Neuronal stem cell (in vitro differentiated cells): ENCODE data around the gene SUPT3H.

Experiments used
- DNase-seq: peaks from one replicate; pipeline ENCODE4 v3.0.0-alpha.2; 2013; ENCODE audit warnings: low spot score
- H2AFZ ChIP-seq: one replicate; pipeline ENCODE4 v1.6.1; 2013; ENCODE audit warnings: mild to moderate bottlenecking, low read length, inconsistent platforms
- H2AK5ac ChIP-seq: 2 replicates; pipeline ENCODE4 v1.6.1; 2013; ENCODE audit warnings: low read depth, mild to moderate bottlenecking, inconsistent platforms, low read length, moderate library complexity, mixed read lengths
- H2BK120ac ChIP-seq: 2 replicates; pipeline ENCODE4 v1.6.1; 2013; ENCODE audit warnings: low read depth, mild to moderate bottlenecking, inconsistent platforms, low read length, moderate library complexity, mixed read lengths
- H2BK12ac ChIP-seq: one replicate; pipeline ENCODE4 v1.6.1; 2013; ENCODE audit warnings: low read length, inconsistent platforms
- H2BK15ac ChIP-seq: 2 replicates; pipeline ENCODE4 v1.6.1; 2013; ENCODE audit warnings: mild to moderate bottlenecking, low read length, inconsistent platforms, mixed read lengths
- H2BK5ac ChIP-seq: one replicate; pipeline ENCODE4 v1.6.1; 2013; ENCODE audit warnings: inconsistent platforms, mild to moderate bottlenecking, low read length, moderate library complexity
- H3K14ac ChIP-seq: one replicate; pipeline ENCODE4 v1.6.1; 2013; ENCODE audit warnings: low read length, inconsistent platforms
- H3K18ac ChIP-seq: 2 replicates; pipeline ENCODE4 v1.6.1; 2013; ENCODE audit warnings: low read length, inconsistent platforms
- H3K23ac ChIP-seq: 2 replicates; pipeline ENCODE4 v1.6.1; 2013; ENCODE audit warnings: low read depth, mild to moderate bottlenecking, mixed read lengths, low read length, inconsistent platforms; ENCODE audit not compliant: poor library complexity
- H3K27ac ChIP-seq: replicated peaks from 3 replicates; pipeline ENCODE4 v1.5.1; 2013; ENCODE audit warnings: low read length, inconsistent platforms
- H3K27me3 ChIP-seq, 3 experiments: 2 replicates each; pipeline ENCODE4 v1.6.1; 2013; ENCODE audit warnings: low read length in 3 of 3, mild to moderate bottlenecking in 2 of 3, inconsistent platforms in 1 of 3, low read depth in 1 of 3, mixed read lengths in 1 of 3, moderate library complexity in 1 of 3; ENCODE audit not compliant: control insufficient read depth in 3 of 3, insufficient read depth in 3 of 3
- H3K36me3 ChIP-seq, 2 donors: replicated peaks in 1 of 2; 2 replicates each; pipeline ENCODE4 v1.6.1; 2013; ENCODE audit warnings: low read length in 2 of 2; ENCODE audit not compliant: control insufficient read depth in 2 of 2, insufficient read depth in 2 of 2
- H3K4ac ChIP-seq: 2 replicates; pipeline ENCODE4 v1.6.1; 2013; ENCODE audit warnings: inconsistent platforms, mild to moderate bottlenecking, low read length, moderate library complexity
- H3K4me1 ChIP-seq, 2 donors: 1 replicate in 1 of 2; 2 replicates in 1 of 2; pipeline ENCODE4 v1.6.1; 2013; ENCODE audit warnings: low read length in 2 of 2, low read depth in 1 of 2; ENCODE audit not compliant: control insufficient read depth in 2 of 2, insufficient read depth in 1 of 2
- H3K4me2 ChIP-seq: one replicate; pipeline ENCODE4 v1.6.1; 2013; ENCODE audit warnings: mild to moderate bottlenecking, low read length, inconsistent platforms; ENCODE audit not compliant: insufficient read depth, poor library complexity, severe bottlenecking
- H3K4me3 ChIP-seq, 2 donors: 2 replicates each; pipeline ENCODE4 v1.5.1; 2013; ENCODE audit warnings: low read length in 2 of 2, mild to moderate bottlenecking in 2 of 2, inconsistent platforms in 1 of 2, moderate library complexity in 1 of 2
- H3K79me1 ChIP-seq: one replicate; pipeline ENCODE4 v1.6.1; 2013; ENCODE audit warnings: low read depth, mild to moderate bottlenecking, inconsistent platforms, low read length, moderate library complexity
- H3K9ac ChIP-seq: one replicate; pipeline ENCODE4 v1.6.1; 2013; ENCODE audit warnings: mild to moderate bottlenecking, low read depth, low read length, inconsistent platforms; ENCODE audit not compliant: poor library complexity
- H3K9me3 ChIP-seq, 2 donors: replicated peaks in 1 of 2; 2 replicates each; pipeline versions ENCODE3 to v1.6.1; 2013; ENCODE audit warnings: low read length in 2 of 2, mild to moderate bottlenecking in 2 of 2, inconsistent platforms in 1 of 2, low read depth in 1 of 2, mixed read lengths in 1 of 2, moderate library complexity in 1 of 2; ENCODE audit not compliant: control insufficient read depth in 2 of 2, insufficient read depth in 1 of 2
- H4K8ac ChIP-seq: one replicate; pipeline ENCODE4 v1.6.1; 2013; ENCODE audit warnings: low read depth, mild to moderate bottlenecking, inconsistent platforms, low read length, moderate library complexity
- H4K91ac ChIP-seq: one replicate; pipeline ENCODE4 v1.6.1; 2013; ENCODE audit warnings: low read length, low read depth, mild to moderate bottlenecking, inconsistent platforms; ENCODE audit not compliant: poor library complexity
- WGBS, 2 donors: extraction: QIAGEN DNeasy Blood & Tissue Kit; methylation state at CpG; one replicate each; pipeline ENCODE4 v1.1.7; 2013; ENCODE audit warnings: missing lambda C conversion rate in 2 of 2, mixed read lengths in 1 of 2; ENCODE audit not compliant: insufficient read length in 2 of 2, insufficient replicate concordance in 1 of 2; ENCODE audit errors: extremely low coverage in 2 of 2; 5-methylcytosine and 5-hydroxymethylcytosine counted together

The SUPT3H gene

DNA sequence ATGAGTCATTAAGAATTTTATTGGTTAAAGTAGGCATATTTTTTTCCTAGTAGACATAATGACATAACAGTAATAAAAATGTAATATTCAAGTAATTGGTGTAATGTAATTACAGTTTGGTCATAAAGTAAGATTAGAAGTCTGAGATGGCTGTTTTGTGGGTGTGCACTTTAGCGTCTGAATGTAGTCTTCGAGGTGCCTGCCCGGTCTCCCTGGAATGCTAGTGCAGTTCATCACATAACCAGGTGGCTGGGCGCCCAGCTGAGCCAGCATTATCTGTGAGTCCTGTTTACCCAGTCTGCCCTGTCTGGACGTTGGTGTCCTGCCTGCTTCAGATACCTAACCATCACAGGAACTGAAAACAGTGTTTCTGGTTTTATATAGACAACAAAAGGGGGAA lies 571.1 kb downstream of the SUPT3H start:
- H3K27me3 ChIP-seq = no peaks in the 10 kb centered on the region
- H3K9ac ChIP-seq = no peak overlapping the region
- no peak overlapping the region for H2BK12ac ChIP-seq
- no peak overlapping the region for H3K23ac ChIP-seq
- no peak overlapping the region for H2BK15ac ChIP-seq
- H3K79me1 ChIP-seq = no peaks in the 10 kb centered on the region
- WGBS, 2 donors = no CpG with 5 or more reads among the region's 5 CpGs
- no peak overlapping the region for H2BK5ac ChIP-seq
- H2AFZ ChIP-seq = no peak overlapping the region
- no peak overlapping the region for H3K4ac ChIP-seq
- no peak overlapping the region for H4K8ac ChIP-seq
- no peak overlapping the region for H3K4me2 ChIP-seq
- H3K9me3 ChIP-seq = no peaks in the 10 kb centered on the region
- H3K36me3 ChIP-seq = no peaks in the 10 kb centered on the region
- no peak overlapping the region for H2AK5ac ChIP-seq
- H3K4me3 ChIP-seq = no peak overlapping the region
- no peak for DNase-seq
- H2BK120ac ChIP-seq = no peak overlapping the region
- H3K27ac ChIP-seq = no peak overlapping the region
- H3K18ac ChIP-seq = no peak overlapping the region
- no peak overlapping the region for H4K91ac ChIP-seq
- H3K4me1 ChIP-seq = peaks cover 1 to 3% of the 10 kb centered on the region in 2 donors
- no peak overlapping the region for H3K14ac ChIP-seq

DNA sequence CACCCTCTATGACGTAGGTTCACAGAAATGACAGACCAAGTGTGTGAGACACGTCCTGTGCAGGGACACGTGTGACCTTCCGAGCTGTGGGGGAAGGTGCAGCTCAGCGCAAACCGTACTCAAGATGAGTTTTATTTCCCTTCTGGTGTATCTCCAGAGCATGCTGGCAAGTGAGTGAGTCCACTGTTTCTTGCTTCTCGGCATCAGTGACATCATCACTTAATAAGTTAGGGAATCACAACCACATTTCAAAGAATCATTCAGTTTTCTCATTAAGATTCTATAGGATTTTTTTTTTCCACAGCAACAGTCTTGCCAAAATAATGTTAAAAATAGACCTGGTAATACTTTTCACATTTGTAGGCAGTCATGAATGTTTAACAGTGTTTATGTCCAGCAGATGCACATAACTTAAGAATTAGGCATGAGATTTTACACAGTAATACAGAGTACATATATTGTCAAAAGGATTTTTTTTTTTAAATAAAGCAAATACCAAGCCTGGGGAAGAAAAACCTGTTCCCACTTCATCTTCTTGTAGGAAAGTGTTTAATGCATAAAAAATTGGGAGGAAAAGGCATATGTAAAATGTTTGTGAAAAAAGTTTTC lies 572.4 kb downstream of the SUPT3H start:
- WGBS, 2 donors = no CpG with 5 or more reads among the region's 7 CpGs
- H2AK5ac ChIP-seq = no peak overlapping the region
- no peak overlapping the region for H2AFZ ChIP-seq

DNA sequence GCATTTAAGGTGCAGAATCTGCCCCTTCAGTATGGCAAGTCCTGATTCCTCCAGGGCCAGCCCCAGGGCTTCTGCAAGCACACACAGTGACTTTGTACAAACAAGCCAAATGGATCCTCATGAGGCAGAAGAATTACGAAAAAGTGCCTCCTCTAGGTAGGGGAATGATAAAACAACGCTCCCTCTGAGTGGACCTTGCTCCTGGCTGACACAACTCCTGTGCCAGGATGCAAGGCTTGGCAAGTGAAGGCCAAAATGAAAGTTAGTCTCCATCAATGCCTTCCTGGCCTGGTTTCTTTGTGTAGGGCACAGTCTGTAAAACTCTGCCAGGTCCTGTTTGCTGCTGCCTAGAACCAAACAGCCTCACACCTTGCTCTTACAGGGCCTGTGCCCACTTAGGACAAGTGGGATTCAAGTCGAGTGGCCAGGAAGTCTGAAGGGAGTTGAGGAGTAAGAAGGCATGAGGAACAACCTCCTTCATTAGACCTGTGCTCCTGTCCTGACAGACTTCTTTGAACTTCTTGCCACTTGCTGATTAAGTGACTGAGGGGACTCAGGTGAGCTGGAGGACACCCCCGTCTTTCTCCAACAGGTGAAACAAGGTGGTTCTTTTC lies 573.1 kb downstream of the SUPT3H start:
- no peak overlapping the region for H3K18ac ChIP-seq
- no peaks in the 10 kb centered on the region for H3K36me3 ChIP-seq
- H3K27me3 ChIP-seq = no peaks in the 10 kb centered on the region
- H2BK12ac ChIP-seq = no peak overlapping the region
- no peak overlapping the region for H3K23ac ChIP-seq
- no peak for DNase-seq
- H3K9me3 ChIP-seq = no peaks in the 10 kb centered on the region
- no peak overlapping the region for H3K4me3 ChIP-seq
- no peak overlapping the region for H3K4me2 ChIP-seq
- H3K27ac ChIP-seq = no peak overlapping the region
- H3K4ac ChIP-seq = no peak overlapping the region
- no peak overlapping the region for H4K91ac ChIP-seq
- no CpG with 5 or more reads among the region's 4 CpGs for WGBS, 2 donors
- H2BK5ac ChIP-seq = no peak overlapping the region
- no peak overlapping the region for H2BK15ac ChIP-seq
- H3K9ac ChIP-seq = no peak overlapping the region
- H2AK5ac ChIP-seq = no peak overlapping the region
- H3K4me1 ChIP-seq = peaks cover 8% of the 10 kb centered on the region in 2 donors
- no peaks in the 10 kb centered on the region for H3K79me1 ChIP-seq
- no peak overlapping the region for H4K8ac ChIP-seq
- no peak overlapping the region for H3K14ac ChIP-seq
- H2BK120ac ChIP-seq = no peak overlapping the region
- H2AFZ ChIP-seq = no peak overlapping the region

More for the DNA sequence above, 572.4 kb downstream of the SUPT3H start:
- Histone ChIP-seq H3K9me3 (no peaks in the 10 kb centered on the region), H3K4me1 (peaks cover 4 to 5% of the 10 kb centered on the region in 2 donors), H3K79me1 (no peaks in the 10 kb centered on the region), H3K23ac (no peak overlapping the region), H3K4me3 (no peak overlapping the region), H3K18ac (no peak overlapping the region), H3K14ac (no peak overlapping the region), H3K36me3 (no peaks in the 10 kb centered on the region), H4K8ac (no peak overlapping the region), H2BK120ac (no peak overlapping the region), H3K27me3 (no peaks in the 10 kb centered on the region), H2BK15ac (no peak overlapping the region), H2BK5ac (no peak overlapping the region), H4K91ac (no peak overlapping the region), H2BK12ac (no peak overlapping the region), H3K4me2 (no peak overlapping the region), H3K27ac (no peak overlapping the region), H3K9ac (no peak overlapping the region), H3K4ac (no peak overlapping the region)
- DNase-seq = no peak

GRCh38 chr6:44804016-44804415 lies 573.7 kb downstream of the SUPT3H start:
- Histone ChIP-seq H3K14ac (no peak overlapping the region), H3K4me2 (no peak overlapping the region), H3K9me3 (no peaks in the 10 kb centered on the region), H4K91ac (no peak overlapping the region), H2AFZ (no peak overlapping the region), H3K36me3 (no peaks in the 10 kb centered on the region), H2BK120ac (no peak overlapping the region), H3K4me3 (no peak overlapping the region), H2BK15ac (no peak overlapping the region), H2BK5ac (no peak overlapping the region), H3K27ac (no peak overlapping the region), H3K4me1 (peaks cover 8% of the 10 kb centered on the region in 2 donors), H3K4ac (no peak overlapping the region), H2AK5ac (no peak overlapping the region), H3K9ac (no peak overlapping the region), H3K18ac (no peak overlapping the region), H4K8ac (no peak overlapping the region), H3K79me1 (no peaks in the 10 kb centered on the region), H2BK12ac (no peak overlapping the region), H3K27me3 (no peaks in the 10 kb centered on the region), H3K23ac (no peak overlapping the region)
- no CpG with 5 or more reads among the region's 5 CpGs for WGBS, 2 donors
- no peak for DNase-seq
